GM21717 (cell line): ENCODE results near the gene FGR.

Experiments used
- ATAC-seq: cut with Tn5 transposase; IDR thresholded peaks from one replicate; pipeline ENCODE4 v1.9.1; 2021; ENCODE audit warnings: mild to moderate bottlenecking, moderate library complexity; ENCODE audit not compliant: unreplicated experiment

The FGR gene

GRCh38 chr1:27569506-27570291, 65.3 kb downstream of the FGR start:
- ATAC-seq = no peak

GRCh38 chr1:27569088-27569460, 65.9 kb downstream of the FGR start:
- ATAC-seq = no peak

- ATAC-seq = peak; percentile 83
Observed at GRCh38 chr1:27568300-27569087, 66.5 kb downstream of the FGR start.

- no peak for ATAC-seq
Observed at GRCh38 chr1:27567971-27568299, 67.0 kb downstream of the FGR start.

- no peak for ATAC-seq
Observed at GRCh38 chr1:27567146-27567526, 67.8 kb downstream of the FGR start.

GRCh38 chr1:27566462-27567145, 68.4 kb downstream of the FGR start:
- ATAC-seq = no peak

GRCh38 chr1:27564710-27565649, 70.0 kb downstream of the FGR start:
- ATAC-seq = no peak

GRCh38 chr1:27563591-27564471, 71.2 kb downstream of the FGR start:
- no peak for ATAC-seq

GRCh38 chr1:27563341-27563590, 71.7 kb downstream of the FGR start:
- ATAC-seq = no peak

GRCh38 chr1:27562534-27563340, 72.2 kb downstream of the FGR start:
- ATAC-seq = no peak
